Body of pancreas (tissue), 4 donors: ENCODE measurements around the gene MSH2.

ENCODE experiments used
- CTCF ChIP-seq, 7 experiments: fragments of 450-650 bp in 4 of 7; fragments of 200-600 bp in 3 of 7; sonication (generic) in 3 of 7; IDR thresholded peaks; one replicate each; pipeline ENCODE4 v1.5.1; 2016 to 2019; ENCODE audit warnings: antibody characterized with exemption in 7 of 7
- POLR2A ChIP-seq, 3 donors: fragments of 450-650 bp; IDR thresholded peaks; one replicate each; pipeline ENCODE4 v1.6.1; 2016; ENCODE audit warnings: antibody characterized with exemption in 3 of 3, mild to moderate bottlenecking in 2 of 3

DNA sequence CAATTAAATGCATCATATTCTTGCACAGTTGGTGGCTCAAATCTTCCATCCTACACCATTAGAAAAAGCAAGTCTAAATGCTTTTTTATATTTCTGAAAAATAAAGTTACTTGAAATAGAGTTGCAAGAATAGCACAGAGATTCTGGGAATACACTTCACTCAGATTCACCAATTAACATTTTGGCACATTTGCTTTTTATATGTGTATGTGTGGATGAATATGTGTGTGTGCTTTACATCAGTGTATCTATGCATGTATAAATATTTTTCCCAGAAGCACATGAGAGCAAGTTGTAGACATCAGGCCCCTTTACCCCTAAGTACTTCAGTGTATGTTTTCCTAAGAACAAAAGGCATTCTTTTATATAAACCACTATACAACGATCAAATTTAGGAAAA lies 27.6 kb upstream of the MSH2 start:
- TF ChIP-seq CTCF (IDR thresholded peaks at IDR 0.05) = no peak
- TF ChIP-seq POLR2A (IDR thresholded peaks at IDR 0.05) = no peak
